Mesendoderm (in vitro differentiated cells): Measurements from ENCODE around the gene CCDC17.

Experiments
- DNase-seq: peaks from one replicate; pipeline ENCODE4 v3.0.0; 2013
- H2AK5ac ChIP-seq: 2 replicates; pipeline ENCODE4 v1.6.1; 2013; ENCODE audit warnings: low read length, inconsistent platforms
- H2BK120ac ChIP-seq: 2 replicates; pipeline ENCODE4 v1.6.1; 2013; ENCODE audit warnings: low read depth, mild to moderate bottlenecking, low read length, moderate library complexity, mixed read lengths
- H2BK15ac ChIP-seq: replicated peaks from 2 replicates; pipeline ENCODE4 v1.6.1; 2013; ENCODE audit warnings: low read depth, mild to moderate bottlenecking, moderate library complexity
- H2BK5ac ChIP-seq: 2 replicates; pipeline ENCODE4 v1.6.1; 2013; ENCODE audit warnings: low read length, inconsistent platforms
- H3K18ac ChIP-seq: 2 replicates; pipeline ENCODE4 v1.6.1; 2013; ENCODE audit warnings: mild to moderate bottlenecking, low read length, mixed read lengths
- H3K23ac ChIP-seq: one replicate; pipeline ENCODE4 v1.6.1; 2013; ENCODE audit warnings: low read length
- H3K27ac ChIP-seq: 2 replicates; pipeline ENCODE4 v1.5.1; 2013; ENCODE audit warnings: low read depth, mild to moderate bottlenecking, inconsistent platforms, low read length, moderate library complexity
- H3K27me3 ChIP-seq: 2 replicates; pipeline ENCODE4 v1.6.1; 2013; ENCODE audit warnings: low read length, control low read depth, mild to moderate bottlenecking, inconsistent platforms; ENCODE audit not compliant: insufficient read depth, poor library complexity
- H3K36me3 ChIP-seq: 2 replicates; pipeline ENCODE4 v1.6.1; 2013; ENCODE audit warnings: low read length, inconsistent platforms; ENCODE audit not compliant: control insufficient read depth, insufficient read depth
- H3K4ac ChIP-seq: one replicate; pipeline ENCODE4 v1.6.1; 2013; ENCODE audit warnings: low read depth, mild to moderate bottlenecking, low read length, moderate library complexity
- H3K4me1 ChIP-seq: 2 replicates; pipeline ENCODE4 v1.6.1; 2013; ENCODE audit warnings: low read depth, low read length, inconsistent platforms; ENCODE audit not compliant: control insufficient read depth
- H3K4me2 ChIP-seq: 2 replicates; pipeline ENCODE4 v1.6.1; 2013; ENCODE audit warnings: low read length
- H3K4me3 ChIP-seq: 2 replicates; pipeline ENCODE4 v1.5.1; 2013; ENCODE audit warnings: mild to moderate bottlenecking, low read length
- H3K56ac ChIP-seq: one replicate; pipeline ENCODE4 v1.6.1; 2013; ENCODE audit warnings: low read length
- H3K79me1 ChIP-seq: 2 replicates; pipeline ENCODE4 v1.6.1; 2013; ENCODE audit warnings: low read length, inconsistent platforms
- H3K79me2 ChIP-seq: 2 replicates; pipeline ENCODE4 v1.6.1; 2013; ENCODE audit warnings: mild to moderate bottlenecking, low read length; ENCODE audit not compliant: control insufficient read depth, insufficient read depth
- H3K9ac ChIP-seq: 2 replicates; pipeline ENCODE4 v1.6.1; 2013; ENCODE audit warnings: low read length, inconsistent platforms
- H4K5ac ChIP-seq: one replicate; pipeline ENCODE4 v1.6.1; 2013; ENCODE audit warnings: low read length
- H4K8ac ChIP-seq: one replicate; pipeline ENCODE4 v1.6.1; 2013; ENCODE audit warnings: low read depth, mild to moderate bottlenecking, control low read depth, low read length, moderate library complexity
- WGBS: extraction: QIAGEN DNeasy Blood & Tissue Kit; methylation state at CpG from one replicate; pipeline ENCODE4 v1.1.7; 2013; ENCODE audit warnings: low lambda C conversion rate, missing lambda C conversion rate; ENCODE audit not compliant: insufficient coverage; ENCODE audit errors: extremely low coverage; 5-methylcytosine and 5-hydroxymethylcytosine counted together

The CCDC17 gene

DNA sequence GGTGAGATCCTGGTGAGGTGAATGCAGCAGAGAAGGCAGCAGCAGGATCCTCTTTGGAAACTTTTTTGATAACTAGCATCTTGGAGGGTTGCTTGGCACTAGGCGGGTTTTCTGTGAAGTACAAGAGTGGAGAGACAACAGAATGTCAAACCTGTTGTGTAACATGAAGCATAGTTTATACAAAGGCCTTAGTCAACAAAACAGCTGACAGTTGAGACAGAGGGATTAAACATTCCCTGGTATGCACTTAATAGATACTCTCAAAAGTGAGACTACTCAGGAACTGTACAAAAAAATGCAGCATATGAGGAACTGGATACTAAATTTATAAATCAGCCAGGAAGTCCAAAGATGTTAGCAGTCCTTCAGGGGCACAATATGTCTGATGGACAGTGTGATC lies 16.4 kb upstream of the CCDC17 start:
- Histone ChIP-seq H2BK5ac (no peak overlapping the region), H3K4me2 (no peak overlapping the region), H3K27me3 (no peaks in the 10 kb centered on the region), H3K9ac (no peak overlapping the region), H4K5ac (no peak overlapping the region), H3K4ac (no peak overlapping the region), H3K56ac (no peak overlapping the region), H2BK120ac (no peak overlapping the region), H2BK15ac (no peak overlapping the region), H3K23ac (no peak overlapping the region), H3K18ac (no peak overlapping the region), H3K79me1 (no peaks in the 10 kb centered on the region), H3K36me3 (peaks cover 3% of the 10 kb centered on the region), H3K79me2 (no peaks in the 10 kb centered on the region), H3K27ac (no peak overlapping the region), H2AK5ac (no peak overlapping the region), H4K8ac (no peak overlapping the region), H3K4me3 (no peak overlapping the region), H3K4me1 (no peaks in the 10 kb centered on the region)
- no CpG with 5 or more reads among the region's 1 CpG for WGBS
- DNase-seq, result no peak

DNA sequence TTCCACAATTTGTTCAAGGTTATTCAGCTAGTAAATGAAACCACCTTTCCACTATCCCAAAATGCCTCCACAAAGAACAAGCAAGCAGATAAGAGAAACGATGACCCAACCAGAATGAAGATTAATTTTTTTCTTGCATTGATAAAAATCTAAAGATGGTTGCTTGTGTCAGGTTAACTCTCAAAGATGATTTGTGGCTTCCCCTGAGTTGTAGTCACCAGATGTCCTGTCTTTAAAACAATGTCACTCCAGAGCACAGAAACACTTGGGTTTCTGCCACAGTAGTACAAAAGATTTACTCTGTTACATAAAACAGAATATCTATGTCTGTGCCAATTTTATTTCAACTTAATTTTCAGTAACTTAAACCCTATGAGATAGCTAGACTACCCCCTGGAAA lies 11.4 kb upstream of the CCDC17 start:
- Histone ChIP-seq H2BK5ac (no peak overlapping the region), H2BK120ac (no peak overlapping the region), H2BK15ac (no peak overlapping the region), H3K4me2 (no peak overlapping the region), H3K27ac (no peak overlapping the region), H3K4me1 (no peaks in the 10 kb centered on the region), H3K23ac (no peak overlapping the region), H4K8ac (no peak overlapping the region), H3K4ac (no peak overlapping the region), H3K79me1 (no peaks in the 10 kb centered on the region), H2AK5ac (no peak overlapping the region), H3K56ac (no peak overlapping the region), H3K4me3 (no peak overlapping the region), H3K9ac (no peak overlapping the region), H3K18ac (no peak overlapping the region), H3K36me3 (peaks cover 11% of the 10 kb centered on the region), H4K5ac (no peak overlapping the region), H3K79me2 (no peaks in the 10 kb centered on the region), H3K27me3 (no peaks in the 10 kb centered on the region)
- no CpG with 5 or more reads among the region's 1 CpG for WGBS
- DNase-seq, result no peak

DNA sequence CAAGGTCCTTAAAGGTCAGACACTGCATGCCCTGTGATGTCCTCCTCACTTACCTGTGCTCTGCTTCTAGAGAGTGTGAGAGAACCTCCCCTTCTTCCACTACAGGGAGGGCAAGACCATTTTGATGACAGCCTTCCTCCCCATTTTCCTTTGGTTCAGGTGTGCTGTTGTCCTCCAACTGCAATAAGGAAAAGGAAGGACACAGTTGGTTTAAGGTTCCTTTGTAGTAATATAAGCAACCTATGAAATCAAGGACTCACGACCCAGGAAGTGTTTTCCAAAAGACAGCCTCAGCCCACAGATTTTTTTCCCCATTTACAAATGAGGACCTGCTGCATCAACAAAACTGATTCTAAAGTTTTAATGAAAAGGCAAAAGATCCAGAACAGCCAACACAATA lies 6.6 kb upstream of the CCDC17 start:
- Histone ChIP-seq H3K9ac (no peak overlapping the region), H3K23ac (no peak overlapping the region), H4K8ac (no peak overlapping the region), H3K18ac (no peak overlapping the region), H3K56ac (no peak overlapping the region), H3K36me3 (peaks cover 19% of the 10 kb centered on the region), H2BK5ac (no peak overlapping the region), H2AK5ac (no peak overlapping the region), H3K4me2 (no peak overlapping the region), H2BK120ac (no peak overlapping the region), H3K4me3 (no peak overlapping the region), H2BK15ac (no peak overlapping the region), H3K27ac (no peak overlapping the region), H3K79me2 (no peaks in the 10 kb centered on the region), H3K4ac (no peak overlapping the region), H3K4me1 (no peaks in the 10 kb centered on the region), H3K79me1 (no peaks in the 10 kb centered on the region), H3K27me3 (no peaks in the 10 kb centered on the region), H4K5ac (no peak overlapping the region)
- no CpG with 5 or more reads among the region's 1 CpG for WGBS
- no peak for DNase-seq

DNA sequence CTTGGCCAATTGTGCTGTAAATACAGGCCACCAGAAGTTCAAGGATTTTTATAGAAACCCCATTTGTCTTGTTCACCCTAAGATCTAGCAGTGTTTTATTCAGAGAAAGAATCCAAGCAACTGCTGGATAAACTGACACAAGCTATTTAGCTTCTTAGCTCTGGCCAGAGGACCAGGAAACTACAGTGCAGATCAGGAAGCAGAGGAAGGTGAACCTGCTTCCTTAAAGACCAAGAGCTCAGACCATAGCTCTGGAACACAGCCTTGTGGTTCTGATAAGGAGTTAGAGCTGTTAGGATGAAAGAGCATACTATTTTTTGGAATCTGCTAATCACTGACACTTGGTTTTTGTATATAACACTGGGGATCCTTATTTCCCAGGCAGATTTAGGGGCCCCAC lies 5.2 kb upstream of the CCDC17 start:
- no peak for DNase-seq
- Histone ChIP-seq H3K9ac (no peak overlapping the region), H3K4me3 (no peak overlapping the region), H3K18ac (no peak overlapping the region), H3K4me1 (no peaks in the 10 kb centered on the region), H3K23ac (no peak overlapping the region), H3K27me3 (no peaks in the 10 kb centered on the region), H3K36me3 (peaks cover 18% of the 10 kb centered on the region), H2BK15ac (no peak overlapping the region), H4K8ac (no peak overlapping the region), H2BK5ac (no peak overlapping the region), H2AK5ac (no peak overlapping the region), H3K4me2 (no peak overlapping the region), H3K79me2 (no peaks in the 10 kb centered on the region), H3K79me1 (no peaks in the 10 kb centered on the region), H3K27ac (no peak overlapping the region), H3K4ac (no peak overlapping the region), H4K5ac (no peak overlapping the region), H3K56ac (no peak overlapping the region), H2BK120ac (no peak overlapping the region)

DNA sequence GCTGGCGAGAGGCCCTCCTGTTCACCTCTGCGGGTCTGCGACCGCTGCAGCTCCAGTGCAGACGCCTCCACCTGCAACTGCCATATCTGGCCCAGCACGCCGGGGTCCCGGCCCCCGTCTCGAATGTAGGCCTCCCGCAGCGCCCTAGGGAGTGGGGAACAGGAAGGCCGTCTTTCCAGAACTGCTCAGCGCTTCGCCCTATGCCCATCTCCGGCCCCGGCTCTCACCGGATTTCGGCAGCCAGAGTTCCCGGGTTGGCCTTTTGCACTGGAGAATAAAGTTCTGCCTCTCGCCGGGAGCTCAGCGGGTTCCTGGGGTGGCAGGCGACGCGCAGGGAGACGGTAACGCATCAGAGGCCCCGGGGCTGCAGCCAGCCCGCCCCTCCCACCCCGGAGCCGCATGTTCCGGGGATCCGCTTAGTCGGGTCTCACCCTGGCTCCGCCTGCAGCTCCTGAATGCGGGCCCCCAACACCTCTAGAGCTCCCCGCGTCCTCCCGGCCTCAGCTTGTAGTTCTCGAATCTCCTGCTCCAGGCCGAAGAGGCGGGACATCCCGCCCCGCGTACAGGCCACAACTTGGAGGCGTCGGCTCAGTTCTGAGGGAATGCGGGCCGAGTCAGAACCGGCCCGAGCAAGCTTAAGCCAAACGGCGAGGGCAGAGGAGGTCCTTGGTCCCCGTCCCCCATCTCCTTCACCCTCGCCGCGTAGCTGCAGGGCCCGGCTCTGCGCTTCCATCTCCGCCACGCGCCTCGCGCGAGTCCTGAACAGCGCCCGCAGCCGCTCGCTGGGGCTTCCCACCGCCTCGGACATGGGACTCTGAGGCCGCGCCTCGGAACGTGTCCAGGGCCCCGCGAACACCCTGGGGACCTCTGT lies 1.1 kb downstream of the CCDC17 start:
- Histone ChIP-seq H3K36me3 (peaks cover 4% of the 10 kb centered on the region), H3K9ac (no peak overlapping the region), H3K79me2 (no peaks in the 10 kb centered on the region), H3K18ac (no peak overlapping the region), H3K4ac (no peak overlapping the region), H2BK15ac (no peak overlapping the region), H3K4me3 (no peak overlapping the region), H2BK5ac (no peak overlapping the region), H4K5ac (no peak overlapping the region), H3K56ac (no peak overlapping the region), H2BK120ac (no peak overlapping the region), H4K8ac (no peak overlapping the region), H3K79me1 (no peaks in the 10 kb centered on the region), H3K23ac (no peak overlapping the region), H3K27ac (no peak overlapping the region), H3K27me3 (no peaks in the 10 kb centered on the region), H3K4me2 (no peak overlapping the region), H3K4me1 (no peaks in the 10 kb centered on the region), H2AK5ac (no peak overlapping the region)
- no peak for DNase-seq
- WGBS, result no CpG with 5 or more reads among the region's 78 CpGs
